ENCODE results near the gene PDSS2.

GRCh38 chr6:107124934-107125348 lies 334.4 kb downstream of the PDSS2 start:
- TF ChIP-seq, protein P1, sequence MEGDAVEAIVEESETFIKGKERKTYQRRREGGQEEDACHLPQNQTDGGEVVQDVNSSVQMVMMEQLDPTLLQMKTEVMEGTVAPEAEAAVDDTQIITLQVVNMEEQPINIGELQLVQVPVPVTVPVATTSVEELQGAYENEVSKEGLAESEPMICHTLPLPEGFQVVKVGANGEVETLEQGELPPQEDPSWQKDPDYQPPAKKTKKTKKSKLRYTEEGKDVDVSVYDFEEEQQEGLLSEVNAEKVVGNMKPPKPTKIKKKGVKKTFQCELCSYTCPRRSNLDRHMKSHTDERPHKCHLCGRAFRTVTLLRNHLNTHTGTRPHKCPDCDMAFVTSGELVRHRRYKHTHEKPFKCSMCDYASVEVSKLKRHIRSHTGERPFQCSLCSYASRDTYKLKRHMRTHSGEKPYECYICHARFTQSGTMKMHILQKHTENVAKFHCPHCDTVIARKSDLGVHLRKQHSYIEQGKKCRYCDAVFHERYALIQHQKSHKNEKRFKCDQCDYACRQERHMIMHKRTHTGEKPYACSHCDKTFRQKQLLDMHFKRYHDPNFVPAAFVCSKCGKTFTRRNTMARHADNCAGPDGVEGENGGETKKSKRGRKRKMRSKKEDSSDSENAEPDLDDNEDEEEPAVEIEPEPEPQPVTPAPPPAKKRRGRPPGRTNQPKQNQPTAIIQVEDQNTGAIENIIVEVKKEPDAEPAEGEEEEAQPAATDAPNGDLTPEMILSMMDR (IDR thresholded peaks at IDR 0.05; ENCODE audit: insufficient read depth, low read length, poor library complexity, severe bottlenecking) = no peak
- TF ChIP-seq EZH2phosphoT487 (conservative IDR thresholded peaks at IDR 0.05; ENCODE audit: low read length) = no peak

All from SU-DHL-6 (cell line).